Measurements from ENCODE around the gene TLR3.

DNA sequence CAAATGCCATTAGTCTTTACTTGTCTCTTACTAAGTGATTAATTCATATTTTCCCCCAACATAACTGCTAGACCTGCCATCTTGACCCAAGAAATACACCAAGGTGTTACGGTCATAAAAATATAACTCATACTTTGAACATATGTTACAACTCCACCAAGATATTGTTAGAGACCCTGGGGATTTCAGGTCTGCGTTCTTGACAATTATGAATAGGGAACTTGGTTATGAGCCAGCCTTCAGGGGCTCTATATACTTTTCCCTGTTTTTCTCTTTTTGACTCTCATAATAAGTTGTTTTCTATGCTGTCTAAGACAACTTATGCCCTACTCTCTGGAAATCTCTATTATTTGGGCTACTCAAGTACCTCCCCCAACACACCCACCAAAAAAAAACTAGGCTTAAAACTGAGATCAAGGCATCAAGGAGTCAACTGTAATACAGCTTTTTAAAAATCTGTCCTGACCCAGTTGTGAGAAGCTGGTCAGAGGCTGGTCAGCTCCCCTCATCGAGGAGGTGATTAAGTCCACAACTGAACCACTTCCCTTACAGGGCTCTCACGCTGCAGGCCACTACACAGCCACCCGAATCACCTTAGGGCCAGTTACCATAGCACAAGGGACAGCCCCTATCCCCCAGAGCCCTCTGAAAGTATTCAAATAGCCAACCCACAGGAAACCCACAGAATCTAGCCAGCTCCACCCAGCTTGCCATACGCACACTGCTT lies 10.5 kb upstream of the TLR3 start:
- TF ChIP-seq, protein P1, sequence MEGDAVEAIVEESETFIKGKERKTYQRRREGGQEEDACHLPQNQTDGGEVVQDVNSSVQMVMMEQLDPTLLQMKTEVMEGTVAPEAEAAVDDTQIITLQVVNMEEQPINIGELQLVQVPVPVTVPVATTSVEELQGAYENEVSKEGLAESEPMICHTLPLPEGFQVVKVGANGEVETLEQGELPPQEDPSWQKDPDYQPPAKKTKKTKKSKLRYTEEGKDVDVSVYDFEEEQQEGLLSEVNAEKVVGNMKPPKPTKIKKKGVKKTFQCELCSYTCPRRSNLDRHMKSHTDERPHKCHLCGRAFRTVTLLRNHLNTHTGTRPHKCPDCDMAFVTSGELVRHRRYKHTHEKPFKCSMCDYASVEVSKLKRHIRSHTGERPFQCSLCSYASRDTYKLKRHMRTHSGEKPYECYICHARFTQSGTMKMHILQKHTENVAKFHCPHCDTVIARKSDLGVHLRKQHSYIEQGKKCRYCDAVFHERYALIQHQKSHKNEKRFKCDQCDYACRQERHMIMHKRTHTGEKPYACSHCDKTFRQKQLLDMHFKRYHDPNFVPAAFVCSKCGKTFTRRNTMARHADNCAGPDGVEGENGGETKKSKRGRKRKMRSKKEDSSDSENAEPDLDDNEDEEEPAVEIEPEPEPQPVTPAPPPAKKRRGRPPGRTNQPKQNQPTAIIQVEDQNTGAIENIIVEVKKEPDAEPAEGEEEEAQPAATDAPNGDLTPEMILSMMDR (IDR thresholded peaks at IDR 0.05; ENCODE audit: control extremely low read depth in 1 of 3, insufficient read depth in 1 of 3, low read depth in 1 of 3, low read length in 3 of 3): no peak
- TF ChIP-seq PHF8 (conservative IDR thresholded peaks at IDR 0.05; ENCODE audit: low read depth, low read length) (no peak), SP1 (IDR thresholded peaks at IDR 0.05; ENCODE audit: low read depth, low read length) (no peak), POLR2AphosphoS5 (IDR thresholded peaks at IDR 0.05; ENCODE audit: low read depth, low read length) (no peak), POLR2A (IDR thresholded peaks at IDR 0.05; ENCODE audit: control extremely low read depth in 1 of 2, low read depth in 2 of 2, low read length in 2 of 2) (no peak), MAFK (IDR thresholded peaks at IDR 0.05; ENCODE audit: low read depth, low read length) (no peak), RNF2 (IDR thresholded peaks at IDR 0.05; ENCODE audit: borderline replicate concordance, low read depth, low read length, missing control alignments, poor library complexity, severe bottlenecking) (no peak), SIX5 (IDR thresholded peaks at IDR 0.05; ENCODE audit: low read depth, low read length) (no peak), SP4 (IDR thresholded peaks at IDR 0.05; ENCODE audit: low read length) (no peak), EZH2 (IDR thresholded peaks at IDR 0.05; ENCODE audit: low read depth, low read length, severe bottlenecking) (no peak)
- TF ChIP-seq, protein P2, sequence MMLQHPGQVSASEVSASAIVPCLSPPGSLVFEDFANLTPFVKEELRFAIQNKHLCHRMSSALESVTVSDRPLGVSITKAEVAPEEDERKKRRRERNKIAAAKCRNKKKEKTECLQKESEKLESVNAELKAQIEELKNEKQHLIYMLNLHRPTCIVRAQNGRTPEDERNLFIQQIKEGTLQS (IDR thresholded peaks at IDR 0.05; ENCODE audit: insufficient read depth, low read depth, low read length): no peak
